ENCODE measurements around the gene USP17L27. TPM values are rescaled to one million over a fixed set of nuclear protein-coding genes. Genes with fewer than 3 reads are reported as not detected.
"Not testable (repeated sequence)": the region's sequence is repeated elsewhere in the genome, so short reads cannot be mapped to it uniquely, and the experiment has no call there.

The USP17L27 gene
- total RNA-seq (not detected in 2 replicates), polyA plus RNA-seq (not detected in 2 replicates), polyA minus RNA-seq (not detected in 2 replicates)
- not detected for total RNA-seq (2013)

GRCh38 chr4:9343848-9344247 is at the start of gene USP17L27:
TSS of gene USP17L27 (plus strand) at chr4:9344148. CDS start at chr4:9344148, 0 bp downstream.
- H3K4me1 ChIP-seq (ENCODE audit: control insufficient read depth in 2 of 2, insufficient read depth in 2 of 2, low read length in 2 of 2); H3K27ac Mint-ChIP-seq; ATAC-seq (ENCODE audit: low read depth); H3K4me2 ChIP-seq (replicated peaks; ENCODE audit: low read depth, low read length, poor library complexity, severe bottlenecking); H3K27me3 Mint-ChIP-seq; H3K4me3 ChIP-seq (ENCODE audit: control extremely low read depth in 1 of 5, extremely low read depth in 1 of 5, insufficient read depth in 1 of 5, low read depth in 2 of 5, low read length in 4 of 5); H3K27me3 ChIP-seq (replicated peaks in 1 of 4; ENCODE audit: control extremely low read depth in 1 of 4, control insufficient read depth in 3 of 4, insufficient read depth in 4 of 4, low read length in 3 of 4); intact Hi-C loops (cut with micrococcal nuclease); CTCF ChIA-PET; H3K9me3 ChIP-seq (ENCODE audit: control extremely low read depth in 1 of 3, control insufficient read depth in 2 of 3, insufficient read depth in 1 of 3, low read length in 2 of 3); H3K36me3 ChIP-seq (replicated peaks in 1 of 2; ENCODE audit: control extremely low read depth in 1 of 2, control insufficient read depth in 1 of 2, extremely low read depth in 1 of 2, insufficient read depth in 2 of 2, low read length in 1 of 2); H3K4me3 Mint-ChIP-seq; DNase-seq; H3K4me1 Mint-ChIP-seq; H4K20me1 ChIP-seq (ENCODE audit: control insufficient read depth, insufficient read depth, low read length, poor library complexity, severe bottlenecking); H3K9me3 Mint-ChIP-seq (ENCODE audit: insufficient read depth); POLR2A ChIA-PET; H3K9ac ChIP-seq (ENCODE audit: low read length); H2AFZ ChIP-seq (ENCODE audit: insufficient read depth, low read depth, low read length, poor library complexity, severe bottlenecking); H3K27ac ChIP-seq (ENCODE audit: low read length in 2 of 2); H3K79me2 ChIP-seq (ENCODE audit: control insufficient read depth, insufficient read depth, low read length): not testable (repeated sequence)
- no CpG with 5 or more reads among the region's 15 CpGs for WGBS (ENCODE audit: insufficient coverage)

GRCh38 chr4:9324191-9324590 is 19.8 kb upstream of the USP17L27 start:
- H3K9me3 Mint-ChIP-seq (ENCODE audit: insufficient read depth); DNase-seq; H3K27ac ChIP-seq (ENCODE audit: low read length in 2 of 2); H3K27me3 ChIP-seq (replicated peaks in 1 of 4; ENCODE audit: control extremely low read depth in 1 of 4, control insufficient read depth in 3 of 4, insufficient read depth in 4 of 4, low read length in 3 of 4); H3K79me2 ChIP-seq (ENCODE audit: control insufficient read depth, insufficient read depth, low read length); ATAC-seq (ENCODE audit: low read depth); H3K9ac ChIP-seq (ENCODE audit: low read length); H3K4me2 ChIP-seq (replicated peaks; ENCODE audit: low read depth, low read length, poor library complexity, severe bottlenecking); H2AFZ ChIP-seq (ENCODE audit: insufficient read depth, low read depth, low read length, poor library complexity, severe bottlenecking); H3K36me3 ChIP-seq (replicated peaks in 1 of 2; ENCODE audit: control extremely low read depth in 1 of 2, control insufficient read depth in 1 of 2, extremely low read depth in 1 of 2, insufficient read depth in 2 of 2, low read length in 1 of 2); H3K4me1 Mint-ChIP-seq; H4K20me1 ChIP-seq (ENCODE audit: control insufficient read depth, insufficient read depth, low read length, poor library complexity, severe bottlenecking); H3K4me3 ChIP-seq (ENCODE audit: control extremely low read depth in 1 of 5, extremely low read depth in 1 of 5, insufficient read depth in 1 of 5, low read depth in 2 of 5, low read length in 4 of 5); H3K27me3 Mint-ChIP-seq; H3K27ac Mint-ChIP-seq; H3K4me1 ChIP-seq (ENCODE audit: control insufficient read depth in 2 of 2, insufficient read depth in 2 of 2, low read length in 2 of 2); intact Hi-C loops (cut with micrococcal nuclease); H3K9me3 ChIP-seq (ENCODE audit: control extremely low read depth in 1 of 3, control insufficient read depth in 2 of 3, insufficient read depth in 1 of 3, low read length in 2 of 3); H3K4me3 Mint-ChIP-seq; CTCF ChIA-PET; POLR2A ChIA-PET: not testable (repeated sequence)
- WGBS (ENCODE audit: insufficient coverage): no CpG with 5 or more reads among the region's 13 CpGs

- H3K4me2 ChIP-seq (replicated peaks; ENCODE audit: low read depth, low read length, poor library complexity, severe bottlenecking); H3K27ac ChIP-seq (ENCODE audit: low read length in 2 of 2); H3K27ac Mint-ChIP-seq; H3K36me3 ChIP-seq (replicated peaks in 1 of 2; ENCODE audit: control extremely low read depth in 1 of 2, control insufficient read depth in 1 of 2, extremely low read depth in 1 of 2, insufficient read depth in 2 of 2, low read length in 1 of 2); H2AFZ ChIP-seq (ENCODE audit: insufficient read depth, low read depth, low read length, poor library complexity, severe bottlenecking); ATAC-seq (ENCODE audit: low read depth); intact Hi-C loops (cut with micrococcal nuclease); H3K27me3 ChIP-seq (replicated peaks in 1 of 4; ENCODE audit: control extremely low read depth in 1 of 4, control insufficient read depth in 3 of 4, insufficient read depth in 4 of 4, low read length in 3 of 4); CTCF ChIA-PET; H4K20me1 ChIP-seq (ENCODE audit: control insufficient read depth, insufficient read depth, low read length, poor library complexity, severe bottlenecking); H3K9me3 Mint-ChIP-seq (ENCODE audit: insufficient read depth); POLR2A ChIA-PET; H3K9me3 ChIP-seq (ENCODE audit: control extremely low read depth in 1 of 3, control insufficient read depth in 2 of 3, insufficient read depth in 1 of 3, low read length in 2 of 3); H3K9ac ChIP-seq (ENCODE audit: low read length); H3K27me3 Mint-ChIP-seq; H3K4me3 Mint-ChIP-seq; DNase-seq; H3K79me2 ChIP-seq (ENCODE audit: control insufficient read depth, insufficient read depth, low read length); H3K4me1 Mint-ChIP-seq; H3K4me3 ChIP-seq (ENCODE audit: control extremely low read depth in 1 of 5, extremely low read depth in 1 of 5, insufficient read depth in 1 of 5, low read depth in 2 of 5, low read length in 4 of 5); H3K4me1 ChIP-seq (ENCODE audit: control insufficient read depth in 2 of 2, insufficient read depth in 2 of 2, low read length in 2 of 2): not testable (repeated sequence)
- no CpG with 5 or more reads among the region's 15 CpGs for WGBS (ENCODE audit: insufficient coverage)
Observed at GRCh38 chr4:9324865-9325264, 19.1 kb upstream of the USP17L27 start, which contains the start of gene USP17L24. TSS of gene USP17L24 (plus strand) at chr4:9325165. CDS start at chr4:9325165, 0 bp downstream.

DNA sequence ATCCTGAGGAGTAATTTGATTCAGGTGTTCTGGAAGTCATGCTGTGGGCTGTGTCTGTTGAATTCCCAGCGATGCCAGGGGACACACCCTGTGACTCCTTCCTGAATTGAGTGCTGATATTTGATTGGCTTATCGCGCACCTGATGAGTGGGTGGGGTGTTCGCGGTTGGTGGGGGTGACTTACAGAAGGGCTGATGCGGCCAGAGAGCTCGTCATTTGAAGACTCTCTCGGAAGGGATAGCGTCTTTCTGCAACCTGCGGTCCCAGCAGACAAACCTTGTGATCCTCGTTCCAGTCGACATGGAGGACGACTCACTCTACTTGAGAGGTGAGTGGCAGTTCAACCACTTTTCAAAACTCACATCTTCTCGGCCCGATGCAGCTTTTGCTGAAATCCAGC is 14.3 kb upstream of the USP17L27 start, which contains the start of gene USP17L25:
Gene USP17L25 (plus strand): TSS at position 301 of the 400 bp plus-strand sequence. CDS start 0 bp downstream, at position 301.
- H3K4me2 ChIP-seq (replicated peaks; ENCODE audit: low read depth, low read length, poor library complexity, severe bottlenecking); H3K27ac Mint-ChIP-seq; H3K4me1 ChIP-seq (ENCODE audit: control insufficient read depth in 2 of 2, insufficient read depth in 2 of 2, low read length in 2 of 2); H3K4me3 ChIP-seq (ENCODE audit: control extremely low read depth in 1 of 5, extremely low read depth in 1 of 5, insufficient read depth in 1 of 5, low read depth in 2 of 5, low read length in 4 of 5); DNase-seq; H3K4me1 Mint-ChIP-seq; H3K27me3 ChIP-seq (replicated peaks in 1 of 4; ENCODE audit: control extremely low read depth in 1 of 4, control insufficient read depth in 3 of 4, insufficient read depth in 4 of 4, low read length in 3 of 4); H3K9me3 ChIP-seq (ENCODE audit: control extremely low read depth in 1 of 3, control insufficient read depth in 2 of 3, insufficient read depth in 1 of 3, low read length in 2 of 3); H3K36me3 ChIP-seq (replicated peaks in 1 of 2; ENCODE audit: control extremely low read depth in 1 of 2, control insufficient read depth in 1 of 2, extremely low read depth in 1 of 2, insufficient read depth in 2 of 2, low read length in 1 of 2); H3K27ac ChIP-seq (ENCODE audit: low read length in 2 of 2); H3K79me2 ChIP-seq (ENCODE audit: control insufficient read depth, insufficient read depth, low read length); CTCF ChIA-PET; H4K20me1 ChIP-seq (ENCODE audit: control insufficient read depth, insufficient read depth, low read length, poor library complexity, severe bottlenecking); H3K9me3 Mint-ChIP-seq (ENCODE audit: insufficient read depth); ATAC-seq (ENCODE audit: low read depth); POLR2A ChIA-PET; intact Hi-C loops (cut with micrococcal nuclease); H3K27me3 Mint-ChIP-seq; H3K4me3 Mint-ChIP-seq; H2AFZ ChIP-seq (ENCODE audit: insufficient read depth, low read depth, low read length, poor library complexity, severe bottlenecking); H3K9ac ChIP-seq (ENCODE audit: low read length): not testable (repeated sequence)
- no CpG with 5 or more reads among the region's 15 CpGs for WGBS (ENCODE audit: insufficient coverage)
